K562 (cell line): ENCODE results near the gene TRAF3IP3. TPM values are rescaled to one million over a fixed set of nuclear protein-coding genes. Genes with fewer than 3 reads are reported as not detected.

Source experiments
- ATAC-seq: fragments of 200-7000 bp; cut with Tn5 transposase; 3 replicates; pipeline ENCODE4 v1.9.1; 2020; ENCODE audit warnings: moderate library complexity
- BruUV-seq: library from RNA; stranded (reverse); fragments of 400-500 nt; replicated peaks from 2 replicates; lab custom pipeline; 2021; lab: Mats Ljungman, UMichigan
- CTCF ChIA-PET: fragments of 300-600 bp; formaldehyde crosslinking; extraction: SDS; loops from one replicate; lab custom pipeline; 2021; ENCODE audit warnings: low intra/inter-chr PET ratio; lab: Yijun Ruan, JAX
- POLR2A ChIA-PET: fragments of 300-600, 350-650 bp; sonication (Branson Sonifier 250); formaldehyde crosslinking; extraction: SDS; loops from one replicate; lab custom pipeline; 2021; ENCODE audit warnings: antibody characterized with exemption, inconsistent platforms; lab: Yijun Ruan, JAX
- DNase-seq, 4 experiments: peaks; one replicate each; pipeline versions ENCODE4 v3.0.0 to v3.0.0-alpha.2; 2011 to 2018; ENCODE audit warnings: low spot score in 3 of 4, mixed read lengths in 3 of 4; ENCODE audit errors: extremely low read depth in 1 of 4
- FAIRE-seq: peaks from 2 replicates; lab custom pipeline; 2011; peaks lifted over from hg19 to GRCh38; lab: Jason Lieb, UNC
- H2AFZ ChIP-seq: 2 replicates; pipeline ENCODE4 v1.6.0; 2011; ENCODE audit warnings: low read depth, low read length, control low read depth, inconsistent platforms
- H3K27ac ChIP-seq: fragments of 200-600 bp; 3 replicates; pipeline ENCODE4 v1.8.0; 2011; ENCODE audit warnings: low read depth, mild to moderate bottlenecking, control low read depth, inconsistent platforms, low read length, moderate library complexity, mixed read lengths; ENCODE audit errors: extremely low read depth
- H3K27me3 ChIP-seq, 2 experiments: fragments of 300-600 bp in 1 of 2; 2 replicates in 1 of 2; 3 replicates in 1 of 2; pipeline versions ENCODE4 v1.6.0 to v1.8.0; 2011; ENCODE audit warnings: inconsistent platforms in 2 of 2, low read length in 2 of 2, mild to moderate bottlenecking in 1 of 2, mixed read lengths in 1 of 2, moderate library complexity in 1 of 2; ENCODE audit not compliant: control insufficient read depth in 2 of 2, insufficient read depth in 2 of 2
- H3K36me3 ChIP-seq: fragments of 300-600 bp; 3 replicates; pipeline ENCODE4 v1.8.0; 2011; ENCODE audit warnings: mild to moderate bottlenecking, low read length, inconsistent platforms; ENCODE audit not compliant: control insufficient read depth, insufficient read depth
- H3K4me1 ChIP-seq, 2 experiments: fragments of 200-600 bp in 1 of 2; replicated peaks in 1 of 2; 2 replicates in 1 of 2; 3 replicates in 1 of 2; pipeline versions ENCODE4 v1.5.1 to v1.8.0; 2011; ENCODE audit warnings: inconsistent platforms in 2 of 2, low read length in 2 of 2, mild to moderate bottlenecking in 1 of 2, mixed read lengths in 1 of 2, moderate library complexity in 1 of 2; ENCODE audit not compliant: control insufficient read depth in 2 of 2, insufficient read depth in 2 of 2
- H3K4me2 ChIP-seq: 2 replicates; pipeline ENCODE4 v1.6.1; 2011; ENCODE audit warnings: low read length, control low read depth, inconsistent platforms, mixed read lengths; ENCODE audit not compliant: insufficient read depth
- H3K4me3 ChIP-seq: fragments of 200-600 bp; sonication (generic), shearing (Covaris generic); 2 replicates; pipeline ENCODE4 v1.5.1; 2016; ENCODE audit warnings: control low read depth, inconsistent platforms
- H3K79me2 ChIP-seq: fragments of 200-600 bp; 3 replicates; pipeline ENCODE4 v1.8.0; 2011; ENCODE audit warnings: low read length, inconsistent platforms; ENCODE audit not compliant: control insufficient read depth, insufficient read depth
- H3K9ac ChIP-seq, 2 experiments: 2 replicates each; pipeline versions ENCODE4 v1.6.0 to v1.6.1; 2011; ENCODE audit warnings: low read depth in 2 of 2, low read length in 2 of 2, control low read depth in 1 of 2, inconsistent platforms in 1 of 2, mild to moderate bottlenecking in 1 of 2, mixed read lengths in 1 of 2; ENCODE audit not compliant: insufficient read depth in 1 of 2
- H3K9me1 ChIP-seq: one replicate; pipeline ENCODE4 v1.6.0; 2011; ENCODE audit warnings: inconsistent platforms, mild to moderate bottlenecking, low read length, moderate library complexity; ENCODE audit not compliant: control insufficient read depth, insufficient read depth
- H3K9me3 ChIP-seq: replicated peaks from 2 replicates; pipeline ENCODE4 v1.5.1; 2011; ENCODE audit warnings: low read depth, low read length, inconsistent platforms; ENCODE audit not compliant: control insufficient read depth, insufficient read depth
- H4K20me1 ChIP-seq: replicated peaks from 2 replicates; pipeline ENCODE4 v1.6.1; 2011; ENCODE audit warnings: low read length, inconsistent platforms, mixed read lengths; ENCODE audit not compliant: control insufficient read depth, insufficient read depth
- BRF1 ChIP-seq: IDR thresholded peaks from 3 replicates; pipeline ENCODE4 v1.6.1; 2011; ENCODE audit warnings: borderline replicate concordance, mild to moderate bottlenecking; ENCODE audit not compliant: insufficient read length; ENCODE audit errors: extremely low read depth
- CTBP1 ChIP-seq: fragments of 450-650 bp; IDR thresholded peaks from 2 replicates; pipeline ENCODE4 v1.6.1; 2016; ENCODE audit warnings: borderline replicate concordance
- DDX20 ChIP-seq: fragments of 450-650 bp; IDR thresholded peaks from 2 replicates; pipeline ENCODE4 v1.6.1; 2016; ENCODE audit warnings: missing genetic modification characterization, low read depth, mild to moderate bottlenecking, missing compliant biosample characterization, moderate library complexity
- FOXJ3 ChIP-seq: sonication (generic); formaldehyde crosslinking; IDR thresholded peaks from 2 replicates; pipeline ENCODE4 v1.4.0; 2020; ENCODE audit warnings: mild to moderate bottlenecking, missing genetic modification reagents
- HDAC8 ChIP-seq: fragments of 450-650 bp; IDR thresholded peaks from 2 replicates; pipeline ENCODE4 v1.6.1; 2016; ENCODE audit warnings: mild to moderate bottlenecking, missing genetic modification characterization, moderate library complexity, missing compliant biosample characterization
- MECOM ChIP-seq: fragments of 250-450 bp; sonication (Bioruptor Pico); IDR thresholded peaks from 2 replicates; pipeline ENCODE4 v1.8.0; 2022; ENCODE audit warnings: inconsistent platforms
- MEF2D ChIP-seq: conservative IDR thresholded peaks from 2 replicates; pipeline ENCODE4 v1.6.1; 2016; ENCODE audit warnings: low read depth, missing genetic modification characterization, missing compliant biosample characterization
- RFX7 ChIP-seq: fragments of 250-450 bp; sonication (Bioruptor Pico); IDR thresholded peaks from 2 replicates; pipeline ENCODE4 v1.5.1; 2021; ENCODE audit warnings: mild to moderate bottlenecking
- SOX6 ChIP-seq: fragments of 450-650 bp; IDR thresholded peaks from 2 replicates; pipeline ENCODE4 v1.6.1; 2014; ENCODE audit warnings: mild to moderate bottlenecking
- ZNF175 ChIP-seq: fragments of 200-800 bp; sonication (Bioruptor generic); IDR thresholded peaks from 2 replicates; pipeline ENCODE4 v1.6.1; 2016; ENCODE audit warnings: low read depth, mild to moderate bottlenecking, missing genetic modification characterization, missing compliant biosample characterization
- WGBS: fragments of 100-300 bp; shearing (Covaris generic); methylation state at CpG from one replicate; pipeline ENCODE4 v1.1.6; 2016; ENCODE audit warnings: low coverage, mixed read lengths; ENCODE audit not compliant: insufficient coverage; ENCODE audit errors: missing lambda C conversion rate; 5-methylcytosine and 5-hydroxymethylcytosine counted together
- in situ Hi-C: fragments of 300-500 bp; cut with MboI; formaldehyde crosslinking; loops from 4 replicates; pipeline ENCODE4 v1.15.0; 2018; ENCODE audit warnings: inconsistent platforms, mixed read lengths
- intact Hi-C: fragments of 100-400 bp; cut with micrococcal nuclease; formaldehyde crosslinking; loops from 2 replicates; pipeline ENCODE4 v1.14.2; 2022
- polyA plus RNA-seq, 8 experiments: library from polyadenylated mRNA; depleted of rRNA in 4 of 8; stranded (reverse) in 5 of 8; unstranded in 3 of 8; fragments of >200 nt; fragmentation: Nextera tagmentation in 2 of 8; fragmentation: Illumina TruSeq in 1 of 8; extraction: Ambion mirVana in 2 of 8; extraction: Trizol in 1 of 8; gene quantifications; 2 replicates each; pipeline versions ENCODE4 v1.2.1 to v1.2.3, GENCODE V29; 2011 to 2014; ENCODE audit warnings: inconsistent platforms in 1 of 8, missing spikeins in 1 of 8
- total RNA-seq, 7 experiments: library from RNA; depleted of rRNA in 6 of 7; stranded (reverse); fragments of >200 nt in 6 of 7; fragmentation: Illumina TruSeq in 2 of 7; extraction: Trizol in 2 of 7; gene quantifications; 2 replicates each; pipeline versions ENCODE4 v1.2.1 to v1.2.3, GENCODE V29; 2011 to 2021; ENCODE audit warnings: low replicate concordance in 1 of 7
- TF ChIP-seq, protein P1 (sequence below): sonication (generic); formaldehyde crosslinking; IDR thresholded peaks from 2 replicates; pipeline ENCODE4 v1.4.0; 2020; ENCODE audit warnings: mild to moderate bottlenecking, missing genetic modification reagents
- TF ChIP-seq, protein P2 (sequence below), 2 experiments: IDR thresholded peaks; 2 replicates each; pipeline ENCODE4 v1.6.1; 2011; ENCODE audit warnings: borderline replicate concordance in 1 of 2, control low read depth in 1 of 2, low read depth in 1 of 2, low read length in 1 of 2, mild to moderate bottlenecking in 1 of 2, mixed read lengths in 1 of 2, moderate library complexity in 1 of 2; ENCODE audit not compliant: insufficient read depth in 1 of 2, insufficient read length in 1 of 2, poor library complexity in 1 of 2, severe bottlenecking in 1 of 2; ENCODE audit errors: extremely low read depth in 1 of 2
- TF ChIP-seq, protein P3 (sequence below): sonication (generic); formaldehyde crosslinking; IDR thresholded peaks from 2 replicates; pipeline ENCODE4 v1.8.1; 2022; ENCODE audit warnings: missing genetic modification reagents

TRAF3IP3 gene
- total and polyA plus RNA-seq, 9 of the 15 experiments (the other 6 are each of a cell fraction or from before 2014, with no cell fraction given), result 0.06 to 1.1 (median 0.31) TPM

DNA sequence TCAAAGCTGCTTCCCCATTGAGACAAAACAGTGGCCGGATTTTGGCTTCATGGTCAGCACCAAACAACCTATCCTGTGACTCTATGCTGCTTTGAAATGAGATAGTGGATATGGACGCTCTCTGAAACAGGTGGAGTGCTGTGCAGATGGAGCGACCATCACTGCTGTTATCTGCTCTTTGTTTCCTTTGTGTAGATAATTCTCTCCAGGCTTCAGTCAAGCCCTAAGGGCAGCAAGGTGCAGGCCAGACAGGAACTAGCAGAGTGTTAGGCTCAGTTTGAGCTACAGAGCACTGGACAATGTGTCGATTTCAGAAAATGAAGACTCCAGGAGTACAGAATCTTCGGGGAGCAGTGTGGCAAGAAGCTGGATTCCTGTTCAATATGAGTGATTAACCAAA lies 54.9 kb downstream of the TRAF3IP3 start:
- FAIRE-seq (no peak), ATAC-seq (no peak), DNase-seq (no peak)
- Histone ChIP-seq H3K4me3 (no peak overlapping the region), H3K4me2 (no peak overlapping the region), H3K79me2 (no peaks in the 10 kb centered on the region), H3K9ac (no peak overlapping the region), H3K4me1 (peaks cover 16 to 23% of the 10 kb centered on the region in 2 experiments), H3K9me1 (peaks cover 1% of the 10 kb centered on the region), H3K9me3 (no peaks in the 10 kb centered on the region), H2AFZ (no peak overlapping the region), H3K36me3 (no peaks in the 10 kb centered on the region), H4K20me1 (no peaks in the 10 kb centered on the region), H3K27me3 (no peaks in the 10 kb centered on the region), H3K27ac (no peak overlapping the region)
- intact Hi-C loops, result no loop called here
- POLR2A ChIA-PET, result interaction anchor here (0.6 to 2.1 kb wide), 8 partner anchors 8 to 454 kb away, joined by 3 to 8 read pairs (median 4); partner anchors contain the start of genes C1orf74 and UTP25
- no TSS peak for BruUV-seq
- WGBS, result 5% methylated on average over 5 of the region's 5 CpGs
- TF ChIP-seq, protein P1, sequence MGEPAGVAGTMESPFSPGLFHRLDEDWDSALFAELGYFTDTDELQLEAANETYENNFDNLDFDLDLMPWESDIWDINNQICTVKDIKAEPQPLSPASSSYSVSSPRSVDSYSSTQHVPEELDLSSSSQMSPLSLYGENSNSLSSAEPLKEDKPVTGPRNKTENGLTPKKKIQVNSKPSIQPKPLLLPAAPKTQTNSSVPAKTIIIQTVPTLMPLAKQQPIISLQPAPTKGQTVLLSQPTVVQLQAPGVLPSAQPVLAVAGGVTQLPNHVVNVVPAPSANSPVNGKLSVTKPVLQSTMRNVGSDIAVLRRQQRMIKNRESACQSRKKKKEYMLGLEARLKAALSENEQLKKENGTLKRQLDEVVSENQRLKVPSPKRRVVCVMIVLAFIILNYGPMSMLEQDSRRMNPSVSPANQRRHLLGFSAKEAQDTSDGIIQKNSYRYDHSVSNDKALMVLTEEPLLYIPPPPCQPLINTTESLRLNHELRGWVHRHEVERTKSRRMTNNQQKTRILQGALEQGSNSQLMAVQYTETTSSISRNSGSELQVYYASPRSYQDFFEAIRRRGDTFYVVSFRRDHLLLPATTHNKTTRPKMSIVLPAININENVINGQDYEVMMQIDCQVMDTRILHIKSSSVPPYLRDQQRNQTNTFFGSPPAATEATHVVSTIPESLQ (CRISPR knock-in tag), result no peak
- no peak for TF ChIP-seq HDAC8 (tag)
- TF ChIP-seq DDX20 (tag), result no peak
- no peak for TF ChIP-seq MECOM (CRISPR knock-in tag)
- TF ChIP-seq, protein P2, sequence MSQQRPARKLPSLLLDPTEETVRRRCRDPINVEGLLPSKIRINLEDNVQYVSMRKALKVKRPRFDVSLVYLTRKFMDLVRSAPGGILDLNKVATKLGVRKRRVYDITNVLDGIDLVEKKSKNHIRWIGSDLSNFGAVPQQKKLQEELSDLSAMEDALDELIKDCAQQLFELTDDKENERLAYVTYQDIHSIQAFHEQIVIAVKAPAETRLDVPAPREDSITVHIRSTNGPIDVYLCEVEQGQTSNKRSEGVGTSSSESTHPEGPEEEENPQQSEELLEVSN (IDR thresholded peaks at IDR 0.05; ENCODE audit: borderline replicate concordance in 1 of 2, extremely low read depth in 1 of 2, insufficient read depth in 1 of 2, insufficient read length in 1 of 2, low read depth in 1 of 2, low read length in 1 of 2, poor library complexity in 1 of 2, severe bottlenecking in 1 of 2), result no peak
- no peak for TF ChIP-seq RFX7 (CRISPR knock-in tag)
- TF ChIP-seq MEF2D (tag), result no peak
- TF ChIP-seq SOX6, result 0 out of 2 replicates have a peak, but pooled peaks have one; percentile 21
- TF ChIP-seq ZNF175 (CRISPR knock-in tag), result no peak
- TF ChIP-seq, protein P3, sequence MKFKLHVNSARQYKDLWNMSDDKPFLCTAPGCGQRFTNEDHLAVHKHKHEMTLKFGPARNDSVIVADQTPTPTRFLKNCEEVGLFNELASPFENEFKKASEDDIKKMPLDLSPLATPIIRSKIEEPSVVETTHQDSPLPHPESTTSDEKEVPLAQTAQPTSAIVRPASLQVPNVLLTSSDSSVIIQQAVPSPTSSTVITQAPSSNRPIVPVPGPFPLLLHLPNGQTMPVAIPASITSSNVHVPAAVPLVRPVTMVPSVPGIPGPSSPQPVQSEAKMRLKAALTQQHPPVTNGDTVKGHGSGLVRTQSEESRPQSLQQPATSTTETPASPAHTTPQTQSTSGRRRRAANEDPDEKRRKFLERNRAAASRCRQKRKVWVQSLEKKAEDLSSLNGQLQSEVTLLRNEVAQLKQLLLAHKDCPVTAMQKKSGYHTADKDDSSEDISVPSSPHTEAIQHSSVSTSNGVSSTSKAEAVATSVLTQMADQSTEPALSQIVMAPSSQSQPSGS (CRISPR knock-in tag), result no peak
- TF ChIP-seq BRF1, result no peak
- peak; percentile 22; the same call in 1 of the 2 replicates for TF ChIP-seq CTBP1
- no peak for TF ChIP-seq FOXJ3 (CRISPR knock-in tag)
- CTCF ChIA-PET, result no interaction called here
- in situ Hi-C loops, result no loop called here
